Mucosa of stomach (tissue), 1 donor: Measurements from ENCODE around the gene BCDIN3D.

Experiments used
- H3K27me3 ChIP-seq: one replicate; pipeline ENCODE4 v1.7.0; 2013; ENCODE audit warnings: mild to moderate bottlenecking, low read length; ENCODE audit not compliant: control insufficient read depth, insufficient read depth
- H3K36me3 ChIP-seq: one replicate; pipeline ENCODE4 v1.7.0; 2013; ENCODE audit warnings: low read length; ENCODE audit not compliant: control insufficient read depth, insufficient read depth
- H3K4me1 ChIP-seq: one replicate; pipeline ENCODE4 v1.7.0; 2013; ENCODE audit warnings: mild to moderate bottlenecking, low read length; ENCODE audit not compliant: control insufficient read depth, insufficient read depth
- H3K4me3 ChIP-seq: one replicate; pipeline ENCODE4 v1.7.0; 2013; ENCODE audit warnings: low read length
- H3K9ac ChIP-seq: one replicate; pipeline ENCODE4 v1.7.0; 2013; ENCODE audit warnings: mild to moderate bottlenecking, low read length, moderate library complexity
- H3K9me3 ChIP-seq: one replicate; pipeline ENCODE4 v1.7.0; 2013; ENCODE audit warnings: mild to moderate bottlenecking, low read length, moderate library complexity; ENCODE audit not compliant: control insufficient read depth
- donor health status: Pancreatic carcinoma.

Gene BCDIN3D

GRCh38 chr12:49823350-49823749 lies 19.6 kb downstream of the BCDIN3D start:
- peaks cover 5% of the 10 kb centered on the region for H3K4me1 ChIP-seq
- H3K9me3 ChIP-seq: no peaks in the 10 kb centered on the region
- H3K4me3 ChIP-seq: no peak overlapping the region
- H3K9ac ChIP-seq: no peak overlapping the region
- no peaks in the 10 kb centered on the region for H3K36me3 ChIP-seq
- no peaks in the 10 kb centered on the region for H3K27me3 ChIP-seq

GRCh38 chr12:49821373-49822287 lies 21.3 kb downstream of the BCDIN3D start:
- Histone ChIP-seq H3K9ac (no peak overlapping the region), H3K4me1 (peaks cover 5% of the 10 kb centered on the region), H3K27me3 (no peaks in the 10 kb centered on the region), H3K4me3 (no peak overlapping the region), H3K9me3 (no peaks in the 10 kb centered on the region), H3K36me3 (no peaks in the 10 kb centered on the region)

GRCh38 chr12:49819786-49820185 lies 23.1 kb downstream of the BCDIN3D start:
- Histone ChIP-seq H3K9me3 (no peaks in the 10 kb centered on the region), H3K36me3 (no peaks in the 10 kb centered on the region), H3K9ac (no peak overlapping the region), H3K27me3 (no peaks in the 10 kb centered on the region), H3K4me1 (no peaks in the 10 kb centered on the region), H3K4me3 (no peak overlapping the region)

- Histone ChIP-seq H3K9ac (no peak overlapping the region), H3K4me3 (no peak overlapping the region), H3K9me3 (no peaks in the 10 kb centered on the region), H3K4me1 (no peaks in the 10 kb centered on the region), H3K36me3 (no peaks in the 10 kb centered on the region), H3K27me3 (no peaks in the 10 kb centered on the region)
These were observed 24.5 kb downstream of the BCDIN3D start for GRCh38 chr12:49818241-49818895.

GRCh38 chr12:49813131-49813530 lies 29.8 kb downstream of the BCDIN3D start:
- H3K36me3 ChIP-seq: no peaks in the 10 kb centered on the region
- no peak overlapping the region for H3K4me3 ChIP-seq
- H3K9ac ChIP-seq: no peak overlapping the region
- H3K4me1 ChIP-seq: peaks cover 8% of the 10 kb centered on the region
- H3K27me3 ChIP-seq: no peaks in the 10 kb centered on the region
- H3K9me3 ChIP-seq: no peaks in the 10 kb centered on the region

GRCh38 chr12:49811961-49812401 lies 30.9 kb downstream of the BCDIN3D start:
- no peak overlapping the region for H3K4me3 ChIP-seq
- H3K27me3 ChIP-seq: no peaks in the 10 kb centered on the region
- H3K4me1 ChIP-seq: peaks cover 8% of the 10 kb centered on the region

GRCh38 chr12:49811136-49811535 lies 31.8 kb downstream of the BCDIN3D start:
- peaks cover 8% of the 10 kb centered on the region for H3K4me1 ChIP-seq
- no peaks in the 10 kb centered on the region for H3K27me3 ChIP-seq
- no peak overlapping the region for H3K4me3 ChIP-seq
- no peaks in the 10 kb centered on the region for H3K9me3 ChIP-seq
- H3K9ac ChIP-seq: no peak overlapping the region
- H3K36me3 ChIP-seq: no peaks in the 10 kb centered on the region

More at GRCh38 chr12:49811961-49812401, 30.9 kb downstream of the BCDIN3D start:
- Histone ChIP-seq H3K9me3 (no peaks in the 10 kb centered on the region), H3K36me3 (no peaks in the 10 kb centered on the region), H3K9ac (no peak overlapping the region)

- Histone ChIP-seq H3K4me3 (no peak overlapping the region), H3K9ac (no peak overlapping the region), H3K4me1 (peaks cover 8% of the 10 kb centered on the region), H3K9me3 (no peaks in the 10 kb centered on the region), H3K27me3 (no peaks in the 10 kb centered on the region), H3K36me3 (no peaks in the 10 kb centered on the region)
These were observed 33.0 kb downstream of the BCDIN3D start for GRCh38 chr12:49809906-49810389.

- no peak overlapping the region for H3K4me3 ChIP-seq
- H3K4me1 ChIP-seq: peaks cover 8% of the 10 kb centered on the region
- no peaks in the 10 kb centered on the region for H3K27me3 ChIP-seq
- no peaks in the 10 kb centered on the region for H3K36me3 ChIP-seq
- no peaks in the 10 kb centered on the region for H3K9me3 ChIP-seq
- H3K9ac ChIP-seq: no peak overlapping the region
These were observed 33.5 kb downstream of the BCDIN3D start for GRCh38 chr12:49809381-49809905.

- Histone ChIP-seq H3K9me3 (no peaks in the 10 kb centered on the region), H3K4me1 (peaks cover 8% of the 10 kb centered on the region), H3K27me3 (no peaks in the 10 kb centered on the region), H3K36me3 (no peaks in the 10 kb centered on the region), H3K9ac (no peak overlapping the region), H3K4me3 (no peak overlapping the region)
These were observed 34.1 kb downstream of the BCDIN3D start for GRCh38 chr12:49808686-49809380.

- no peak overlapping the region for H3K4me3 ChIP-seq
- H3K27me3 ChIP-seq: no peaks in the 10 kb centered on the region
- no peaks in the 10 kb centered on the region for H3K9me3 ChIP-seq
- H3K4me1 ChIP-seq: peaks cover 8% of the 10 kb centered on the region
- H3K36me3 ChIP-seq: no peaks in the 10 kb centered on the region
- H3K9ac ChIP-seq: no peak overlapping the region
These were observed 34.8 kb downstream of the BCDIN3D start for GRCh38 chr12:49807991-49808580.
